Endodermal cell (in vitro differentiated cells): ENCODE data around the gene SFTPD. TPM values are rescaled to one million over a fixed set of nuclear protein-coding genes. Genes with fewer than 3 reads are reported as not detected.

Experiments used
- DNase-seq: peaks from one replicate; pipeline ENCODE4 v3.0.0-alpha.2; 2017
- H3K27ac ChIP-seq: 2 replicates; pipeline ENCODE4 v1.5.1; 2013; ENCODE audit warnings: mild to moderate bottlenecking, low read depth, low read length, moderate library complexity
- H3K27me3 ChIP-seq: 2 replicates; pipeline ENCODE4 v1.6.1; 2013; ENCODE audit warnings: mild to moderate bottlenecking, low read length, moderate library complexity; ENCODE audit not compliant: insufficient read depth, control insufficient read depth, poor library complexity, severe bottlenecking
- H3K36me3 ChIP-seq: 2 replicates; pipeline ENCODE4 v1.7.0; 2013; ENCODE audit warnings: mild to moderate bottlenecking, low read length, moderate library complexity; ENCODE audit not compliant: control insufficient read depth, insufficient read depth
- H3K4me1 ChIP-seq: one replicate; pipeline ENCODE4 v1.7.0; 2013; ENCODE audit warnings: low read length; ENCODE audit not compliant: control insufficient read depth, insufficient read depth
- H3K4me3 ChIP-seq: 2 replicates; pipeline ENCODE4 v1.5.1; 2013; ENCODE audit warnings: mild to moderate bottlenecking, low read length, moderate library complexity
- H3K9ac ChIP-seq: 2 replicates; pipeline ENCODE4 v1.6.1; 2013; ENCODE audit warnings: mild to moderate bottlenecking, low read length, moderate library complexity; ENCODE audit not compliant: poor library complexity, severe bottlenecking; ENCODE audit errors: extremely low read depth
- H3K9me3 ChIP-seq: 2 replicates; pipeline ENCODE4 v1.6.1; 2013; ENCODE audit warnings: mild to moderate bottlenecking, low read length, moderate library complexity; ENCODE audit not compliant: control insufficient read depth
- H3K27ac Mint-ChIP-seq: 2 replicates; pipeline ENCODE4 v1.8.0; 2020; ENCODE audit warnings: mixed read lengths
- H3K27me3 Mint-ChIP-seq: 2 replicates; pipeline ENCODE4 v1.8.0; 2021; ENCODE audit warnings: mild to moderate bottlenecking, mixed read lengths; ENCODE audit not compliant: insufficient read depth
- H3K36me3 Mint-ChIP-seq: 2 replicates; pipeline ENCODE4 v1.8.0; 2020; ENCODE audit warnings: low read depth, mixed read lengths
- H3K4me1 Mint-ChIP-seq: 2 replicates; pipeline ENCODE4 v1.8.0; 2020; ENCODE audit warnings: mixed read lengths
- H3K4me3 Mint-ChIP-seq: 2 replicates; pipeline ENCODE4 v1.8.0; 2020; ENCODE audit warnings: mild to moderate bottlenecking, moderate library complexity, mixed read lengths
- H3K9me3 Mint-ChIP-seq: 2 replicates; pipeline ENCODE4 v1.8.0; 2020; ENCODE audit warnings: mild to moderate bottlenecking, mixed read lengths
- WGBS, 2 experiments: methylation state at CpG; one replicate each; pipeline versions ENCODE4 v1.1.5 to v1.1.7; 2013; ENCODE audit warnings: missing lambda C conversion rate in 2 of 2, mixed read lengths in 1 of 2; ENCODE audit not compliant: insufficient coverage in 1 of 2, insufficient read length in 1 of 2; 5-methylcytosine and 5-hydroxymethylcytosine counted together
- total RNA-seq, 2 donors: library from RNA; stranded (reverse); fragmentation: NEBNext Ultra II Directional in 1 of 2; extraction: Animal tissue kit (Norgen Biotek cat#: 25700) in 1 of 2; gene quantifications; 2 replicates in 1 of 2; 3 replicates in 1 of 2; pipeline ENCODE4 v1.2.1, GENCODE V29; 2021
- TF ChIP-seq, protein P1 (sequence below): fragments of 200-600 bp; sonication (generic); conservative IDR thresholded peaks from 2 replicates; pipeline ENCODE4 v1.5.0; 2021; ENCODE audit warnings: antibody characterized with exemption, mild to moderate bottlenecking

The SFTPD gene
- total RNA-seq, 2 donors from 2014 or later: 0.42 to 0.86 TPM

DNA sequence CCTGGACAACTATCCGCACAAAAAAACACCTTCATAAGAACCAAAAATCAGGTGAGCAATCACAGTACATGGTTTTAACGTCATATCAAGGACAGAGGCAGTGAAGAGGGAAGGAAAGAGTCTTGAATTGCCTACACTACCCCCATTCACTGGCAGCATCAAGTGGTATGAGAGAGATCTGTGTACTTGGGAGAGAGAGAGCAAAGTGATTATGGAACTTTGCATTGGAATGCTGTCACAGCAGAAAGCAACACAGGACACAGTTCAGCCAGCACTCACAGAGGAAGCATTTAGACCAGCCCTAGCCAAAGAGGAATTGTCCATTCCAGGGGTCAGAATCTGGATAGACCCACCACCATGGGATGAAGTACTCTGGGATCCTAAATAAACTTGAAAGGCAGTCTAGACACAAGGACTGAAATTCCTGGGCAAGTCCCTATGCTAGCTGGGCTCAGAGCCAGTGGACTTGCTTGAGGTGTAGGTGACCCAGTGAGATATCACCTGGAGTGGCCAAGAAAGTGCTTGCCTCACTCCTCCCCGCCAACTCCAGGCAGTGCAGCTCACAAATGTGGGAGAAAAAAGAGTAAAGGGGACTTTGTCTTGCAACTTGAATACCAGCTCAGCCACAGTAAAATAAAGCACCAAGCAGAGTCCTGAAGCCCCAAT, 30.5 kb upstream of the SFTPD start:
- DNase-seq: peak; percentile 45
- peaks cover 12% of the 10 kb centered on the region for H3K27me3 ChIP-seq
- 57 to 83% methylated on average over 1 to 3 of the region's 3 CpGs for WGBS, 2 experiments

DNA sequence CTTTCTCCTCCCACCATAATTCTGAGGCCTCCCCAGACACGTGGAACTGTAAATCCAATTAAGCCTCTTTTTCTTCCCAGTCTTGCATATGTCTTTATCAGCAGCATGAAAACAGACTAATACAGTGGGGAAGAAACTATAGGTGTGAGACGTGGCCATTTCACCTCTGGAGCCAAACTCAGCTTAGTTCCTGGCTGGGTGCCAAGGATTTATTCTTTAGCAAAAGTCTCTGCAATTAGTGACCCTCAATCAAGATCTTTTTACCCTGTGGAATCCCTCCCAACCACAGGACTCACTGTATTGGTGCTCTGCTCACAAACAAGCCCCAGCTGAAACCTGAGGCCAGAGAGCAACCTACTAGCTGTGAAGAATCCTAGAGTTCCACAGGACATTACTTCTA, 28.1 kb upstream of the SFTPD start:
- TF ChIP-seq, protein P1, sequence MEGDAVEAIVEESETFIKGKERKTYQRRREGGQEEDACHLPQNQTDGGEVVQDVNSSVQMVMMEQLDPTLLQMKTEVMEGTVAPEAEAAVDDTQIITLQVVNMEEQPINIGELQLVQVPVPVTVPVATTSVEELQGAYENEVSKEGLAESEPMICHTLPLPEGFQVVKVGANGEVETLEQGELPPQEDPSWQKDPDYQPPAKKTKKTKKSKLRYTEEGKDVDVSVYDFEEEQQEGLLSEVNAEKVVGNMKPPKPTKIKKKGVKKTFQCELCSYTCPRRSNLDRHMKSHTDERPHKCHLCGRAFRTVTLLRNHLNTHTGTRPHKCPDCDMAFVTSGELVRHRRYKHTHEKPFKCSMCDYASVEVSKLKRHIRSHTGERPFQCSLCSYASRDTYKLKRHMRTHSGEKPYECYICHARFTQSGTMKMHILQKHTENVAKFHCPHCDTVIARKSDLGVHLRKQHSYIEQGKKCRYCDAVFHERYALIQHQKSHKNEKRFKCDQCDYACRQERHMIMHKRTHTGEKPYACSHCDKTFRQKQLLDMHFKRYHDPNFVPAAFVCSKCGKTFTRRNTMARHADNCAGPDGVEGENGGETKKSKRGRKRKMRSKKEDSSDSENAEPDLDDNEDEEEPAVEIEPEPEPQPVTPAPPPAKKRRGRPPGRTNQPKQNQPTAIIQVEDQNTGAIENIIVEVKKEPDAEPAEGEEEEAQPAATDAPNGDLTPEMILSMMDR: no peak
- Mint-ChIP-seq H3K4me3 (no peak overlapping the region), H3K36me3 (peaks cover 4% of the 10 kb centered on the region), H3K4me1 (peaks cover 4% of the 10 kb centered on the region), H3K27ac (no peak overlapping the region), H3K9me3 (peaks cover 29% of the 10 kb centered on the region), H3K27me3 (peaks cover 5% of the 10 kb centered on the region)
- Histone ChIP-seq H3K9me3 (peaks cover 38% of the 10 kb centered on the region), H3K36me3 (no peaks in the 10 kb centered on the region), H3K4me1 (no peaks in the 10 kb centered on the region), H3K27ac (no peak overlapping the region), H3K9ac (no peak overlapping the region), H3K4me3 (peak overlapping the region; percentile 32), H3K27me3 (peaks cover under 1% of the 10 kb centered on the region)
- WGBS, 2 experiments: 77 to 83% methylated on average over 2 of the region's 2 CpGs
- DNase-seq: no peak

More for the DNA sequence above, 30.5 kb upstream of the SFTPD start:
- H3K9me3 ChIP-seq: peaks cover 36% of the 10 kb centered on the region
- TF ChIP-seq, protein P1: no peak
- Mint-ChIP-seq H3K27me3 (peaks cover 23% of the 10 kb centered on the region), H3K36me3 (peaks cover 4% of the 10 kb centered on the region), H3K27ac (no peak overlapping the region), H3K4me1 (peaks cover 4% of the 10 kb centered on the region), H3K4me3 (no peak overlapping the region), H3K9me3 (peaks cover 26% of the 10 kb centered on the region)
- no peaks in the 10 kb centered on the region for H3K36me3 ChIP-seq
- no peaks in the 10 kb centered on the region for H3K4me1 ChIP-seq
- no peak overlapping the region for H3K27ac ChIP-seq
- no peak overlapping the region for H3K9ac ChIP-seq
- no peak overlapping the region for H3K4me3 ChIP-seq

- Histone ChIP-seq H3K4me3 (no peak overlapping the region), H3K27ac (no peak overlapping the region), H3K4me1 (no peaks in the 10 kb centered on the region), H3K9me3 (peaks cover 17% of the 10 kb centered on the region), H3K36me3 (no peaks in the 10 kb centered on the region), H3K27me3 (no peaks in the 10 kb centered on the region), H3K9ac (no peak overlapping the region)
- H3K36me3 Mint-ChIP-seq: peaks cover 4% of the 10 kb centered on the region
- TF ChIP-seq, protein P1: no peak
- no peak overlapping the region for H3K4me3 Mint-ChIP-seq
- no peaks in the 10 kb centered on the region for H3K27me3 Mint-ChIP-seq
- DNase-seq: no peak
- H3K27ac Mint-ChIP-seq: no peak overlapping the region
- H3K4me1 Mint-ChIP-seq: no peaks in the 10 kb centered on the region
- peaks cover 25% of the 10 kb centered on the region for H3K9me3 Mint-ChIP-seq
Observed at GRCh38 chr10:79970062-79970461, 21.2 kb upstream of the SFTPD start.
